ENCODE data around the gene SUGCT.
"Not testable (repeated sequence)": the region's sequence is repeated elsewhere in the genome, so short reads cannot be mapped to it uniquely, and the experiment has no call there.

SUGCT gene

DNA sequence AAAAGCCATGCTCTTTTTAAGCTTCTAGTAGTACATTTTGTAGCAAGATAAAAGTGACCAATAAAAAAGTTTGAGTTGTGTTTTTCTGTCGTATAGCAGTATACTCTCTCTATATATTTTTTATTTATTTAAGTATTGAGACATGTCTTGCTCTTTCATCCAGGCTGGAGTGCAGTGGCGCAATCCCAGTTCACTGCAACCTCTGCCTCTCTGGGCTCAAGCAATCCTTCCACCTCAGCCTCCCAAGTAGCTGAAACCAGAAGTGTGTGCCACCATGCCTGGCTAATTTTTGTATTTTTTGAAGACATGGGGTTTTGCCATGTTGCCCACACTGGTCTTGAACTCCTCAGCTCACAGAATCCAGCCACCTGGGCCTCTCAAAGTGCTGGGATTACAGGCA, 2.8 kb downstream of the SUGCT start:
- DNase-seq (ENCODE audit: insufficient read length, low spot score) (no peak), FAIRE-seq (no peak)
- no peak for TF ChIP-seq POLR2AphosphoS5 (IDR thresholded peaks at IDR 0.05; ENCODE audit: low read depth, low read length)
- TF ChIP-seq PAX5 (IDR thresholded peaks at IDR 0.05; ENCODE audit: insufficient read depth, low read length, severe bottlenecking), result no peak
- TF ChIP-seq TAF1 (IDR thresholded peaks at IDR 0.05; ENCODE audit: low read depth, low read length), result no peak
- no peak for TF ChIP-seq SPI1 (IDR thresholded peaks at IDR 0.05; ENCODE audit: low read depth, low read length)
- no peak for TF ChIP-seq POLR2A (IDR thresholded peaks at IDR 0.05; ENCODE audit: low read depth, low read length)
- TF ChIP-seq POU2F2 (IDR thresholded peaks at IDR 0.05; ENCODE audit: low read depth, low read length), result no peak

DNA sequence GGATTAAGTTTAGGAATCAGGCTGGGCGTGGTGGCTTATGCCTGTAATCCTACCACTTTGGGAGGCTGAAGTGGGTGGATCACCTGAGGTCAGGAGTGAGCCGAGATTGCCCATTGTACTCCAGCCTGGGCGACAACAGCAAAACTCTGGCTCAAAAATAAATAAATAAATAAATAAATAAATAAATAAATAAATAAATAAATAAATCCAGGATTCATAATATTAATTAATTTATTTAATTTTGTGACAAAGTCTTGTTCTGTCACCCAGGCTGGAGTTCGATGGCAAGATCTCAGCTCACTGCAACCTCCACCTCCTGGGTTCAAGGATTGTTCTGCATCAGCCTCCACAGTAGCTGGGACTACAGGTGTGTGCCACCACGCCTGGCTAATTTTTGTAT, 4.2 kb downstream of the SUGCT start:
- FAIRE-seq (no peak), DNase-seq (ENCODE audit: insufficient read length, low spot score) (no peak)
- TF ChIP-seq POLR2A (IDR thresholded peaks at IDR 0.05; ENCODE audit: low read depth, low read length), result no peak
- no peak for TF ChIP-seq SPI1 (IDR thresholded peaks at IDR 0.05; ENCODE audit: low read depth, low read length)
- no peak for TF ChIP-seq PAX5 (IDR thresholded peaks at IDR 0.05; ENCODE audit: insufficient read depth, low read length, severe bottlenecking)

DNA sequence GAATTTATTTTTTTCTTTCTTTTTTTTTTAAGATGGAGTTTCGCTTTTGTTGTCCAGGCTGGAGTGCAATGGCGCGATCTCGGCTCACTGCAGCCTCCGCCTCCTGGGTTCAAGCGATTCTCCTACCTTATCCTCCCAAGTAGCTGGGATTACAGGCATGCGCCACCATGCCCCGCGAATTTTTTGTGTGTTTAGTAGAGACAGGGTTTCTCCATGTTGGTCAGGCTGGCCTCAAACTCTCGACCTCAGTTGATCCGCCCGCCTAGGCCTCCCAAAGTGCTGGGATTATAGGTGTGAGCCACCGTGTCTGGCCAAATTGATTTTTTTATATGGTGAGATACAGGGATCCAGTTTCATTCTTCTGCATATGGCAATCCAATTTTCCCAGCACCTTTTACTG, 5.1 kb downstream of the SUGCT start:
- FAIRE-seq, result not testable (repeated sequence)

DNA sequence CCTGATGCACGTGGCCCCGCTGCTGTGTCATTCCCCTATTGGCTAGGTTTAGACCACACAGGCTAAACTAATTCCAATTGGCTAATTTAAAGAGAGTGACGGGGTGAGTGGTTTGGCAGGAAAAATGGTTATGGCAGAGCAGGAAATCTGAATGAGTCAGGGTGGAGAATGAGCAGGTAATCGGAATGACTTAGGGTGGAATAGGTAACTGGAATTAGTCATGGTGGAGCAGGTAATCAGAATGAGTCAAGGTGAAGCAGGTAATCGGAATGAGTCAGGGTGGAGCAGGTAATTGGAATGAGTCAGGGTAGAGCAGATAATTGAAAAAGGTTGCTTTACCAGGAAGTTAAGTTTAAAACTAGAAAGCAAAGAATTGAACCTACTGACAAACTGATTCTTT, 7.1 kb downstream of the SUGCT start:
- peak; percentile 5 for FAIRE-seq

More for the DNA sequence above, 5.1 kb downstream of the SUGCT start:
- not testable (repeated sequence) for DNase-seq (ENCODE audit: insufficient read length, low spot score)

DNA sequence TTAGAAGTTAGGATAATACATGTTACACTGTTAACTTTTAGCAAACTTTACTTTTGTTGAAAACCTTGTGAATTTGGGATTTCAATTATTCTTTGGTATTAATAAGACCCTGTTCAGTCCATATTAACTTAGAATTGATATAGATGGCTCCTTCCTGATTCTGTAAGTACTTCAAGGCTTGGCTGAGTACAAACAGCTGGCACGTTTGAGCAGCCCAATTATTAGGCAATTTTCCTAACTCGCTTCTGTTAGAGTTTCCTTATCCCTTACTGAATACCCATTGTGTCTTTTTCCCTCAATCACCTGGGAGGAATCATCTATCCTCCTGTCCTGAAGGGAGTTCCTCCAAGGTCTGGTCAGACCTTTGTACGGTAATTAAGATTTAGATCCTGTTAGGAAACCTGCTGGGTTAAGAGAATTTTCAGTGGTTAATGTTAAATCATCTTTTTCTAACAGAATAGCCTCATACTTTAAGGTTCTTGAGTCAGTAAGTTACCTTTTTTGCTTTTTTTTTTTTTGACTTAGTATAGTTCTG, 10.9 kb downstream of the SUGCT start:
- DNase-seq (ENCODE audit: insufficient read length, low spot score); FAIRE-seq: not testable (repeated sequence)

More for the DNA sequence above, 7.1 kb downstream of the SUGCT start:
- not testable (repeated sequence) for DNase-seq (ENCODE audit: insufficient read length, low spot score)

DNA sequence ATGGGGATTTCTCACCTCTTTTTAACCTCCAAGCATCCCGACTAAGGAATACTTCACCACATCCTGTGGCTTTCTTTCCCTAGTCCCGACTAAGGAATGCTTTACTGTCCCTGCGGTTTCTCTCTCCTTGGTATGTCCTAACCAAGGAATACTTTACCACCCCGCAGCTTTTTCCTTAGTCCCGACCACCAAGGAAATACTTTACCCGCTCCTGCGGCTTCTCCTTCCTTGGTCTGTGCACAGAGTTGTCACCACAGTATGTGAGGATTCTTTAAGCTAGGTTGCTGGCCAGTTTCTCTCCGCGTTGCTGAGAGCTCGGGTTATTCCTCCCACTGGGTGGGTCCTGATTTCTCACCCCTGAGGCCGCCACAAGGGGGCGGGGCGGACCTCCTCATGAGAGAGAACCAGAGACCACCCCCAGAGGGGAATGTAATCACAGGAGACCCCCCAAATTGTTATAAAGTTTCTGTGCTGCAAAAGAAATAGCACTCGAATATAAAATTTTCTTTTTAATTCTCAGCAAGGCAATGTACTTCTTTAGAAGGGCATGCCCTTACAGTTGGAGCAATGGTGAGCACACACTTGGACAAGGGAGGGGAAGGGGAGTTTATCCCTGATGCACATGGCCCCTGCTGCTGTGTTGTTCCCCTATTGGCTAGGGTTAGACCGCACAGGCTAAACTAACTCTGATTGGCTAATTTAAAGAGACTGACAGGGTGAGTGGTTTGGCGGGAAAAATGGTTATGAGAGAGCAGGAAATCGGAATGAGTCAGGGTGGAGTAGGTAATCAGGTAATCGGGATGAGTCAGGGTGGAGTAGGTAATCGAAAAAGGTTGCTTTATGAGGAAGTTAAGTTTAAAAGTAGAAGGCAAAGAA, 12.8 kb downstream of the SUGCT start:
- TF ChIP-seq SPI1 (IDR thresholded peaks at IDR 0.05; ENCODE audit: low read depth, low read length), result no peak
- TF ChIP-seq TAF1 (IDR thresholded peaks at IDR 0.05; ENCODE audit: low read depth, low read length), result no peak
- TF ChIP-seq POU2F2 (IDR thresholded peaks at IDR 0.05; ENCODE audit: low read depth, low read length), result no peak
- DNase-seq (ENCODE audit: insufficient read length, low spot score) (no peak), FAIRE-seq (no peak)

DNA sequence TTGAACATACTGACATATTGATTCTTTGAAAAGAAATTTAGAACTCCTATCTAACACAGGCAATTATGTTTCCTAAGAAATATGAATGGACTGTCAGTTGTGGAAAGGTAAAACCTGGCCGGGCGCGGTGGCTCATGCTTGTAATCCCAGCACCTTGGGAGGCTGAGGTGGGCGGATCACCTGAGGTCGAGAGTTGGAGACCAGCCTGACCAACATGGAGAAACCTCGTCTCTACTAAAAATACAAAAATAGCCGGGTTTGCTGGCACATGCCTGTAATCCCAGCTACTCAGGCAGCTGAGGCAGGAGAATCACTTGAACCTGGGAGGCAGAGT, 13.4 kb downstream of the SUGCT start:
- not testable (repeated sequence) for DNase-seq (ENCODE audit: insufficient read length, low spot score); FAIRE-seq

DNA sequence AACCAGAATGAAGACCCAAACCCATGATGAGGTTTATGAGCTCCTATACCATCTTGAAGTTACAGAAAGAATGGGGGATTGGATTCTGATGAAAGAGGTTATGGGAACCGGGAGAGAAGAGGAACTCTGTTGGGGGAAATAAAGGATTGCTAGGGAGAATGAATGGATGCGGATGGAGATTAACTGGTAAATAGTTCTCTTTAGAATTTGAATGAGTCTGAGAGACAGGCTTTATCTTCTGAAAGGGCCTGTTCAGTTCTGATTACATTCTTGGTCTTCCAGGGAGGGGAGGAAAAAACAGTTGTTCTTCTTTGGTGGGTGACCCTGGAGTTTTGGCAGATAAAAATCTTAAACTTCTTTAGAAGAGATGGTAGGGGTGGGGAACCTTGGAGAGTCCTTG, 13.9 kb downstream of the SUGCT start:
- DNase-seq (ENCODE audit: insufficient read length, low spot score), result no peak
- TF ChIP-seq PAX5 (IDR thresholded peaks at IDR 0.05; ENCODE audit: insufficient read depth, low read length, severe bottlenecking) (no peak), POLR2AphosphoS5 (IDR thresholded peaks at IDR 0.05; ENCODE audit: low read depth, low read length) (no peak), POU2F2 (IDR thresholded peaks at IDR 0.05; ENCODE audit: low read depth, low read length) (no peak), SPI1 (IDR thresholded peaks at IDR 0.05; ENCODE audit: low read depth, low read length) (no peak), POLR2A (IDR thresholded peaks at IDR 0.05; ENCODE audit: low read depth, low read length) (no peak), TAF1 (IDR thresholded peaks at IDR 0.05; ENCODE audit: low read depth, low read length) (no peak)
- FAIRE-seq, result no peak

DNA sequence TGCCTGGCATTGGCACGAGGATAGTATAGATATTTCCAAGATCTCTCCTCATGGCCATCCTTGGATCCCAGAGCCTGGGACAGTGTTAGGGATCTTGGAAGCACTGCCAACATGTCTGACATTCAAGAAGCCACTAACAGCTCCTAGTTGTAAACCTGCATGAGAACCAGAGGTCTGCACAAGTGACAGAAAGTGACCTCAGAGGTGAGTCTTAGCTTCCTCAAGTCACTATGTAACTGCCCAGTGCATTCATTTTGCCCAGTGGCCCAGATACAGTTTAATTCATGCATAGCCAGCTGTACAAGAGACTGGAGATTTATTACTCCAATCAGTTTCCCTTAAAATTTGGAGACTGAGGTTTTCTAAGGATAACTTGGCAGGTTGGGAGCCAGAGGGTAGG, 16.7 kb downstream of the SUGCT start:
- FAIRE-seq (no peak), DNase-seq (ENCODE audit: insufficient read length, low spot score) (no peak)
- TF ChIP-seq TAF1 (IDR thresholded peaks at IDR 0.05; ENCODE audit: low read depth, low read length) (no peak), POLR2A (IDR thresholded peaks at IDR 0.05; ENCODE audit: low read depth, low read length) (no peak), SPI1 (IDR thresholded peaks at IDR 0.05; ENCODE audit: low read depth, low read length) (no peak), POLR2AphosphoS5 (IDR thresholded peaks at IDR 0.05; ENCODE audit: low read depth, low read length) (no peak), PAX5 (IDR thresholded peaks at IDR 0.05; ENCODE audit: insufficient read depth, low read length, severe bottlenecking) (no peak), POU2F2 (IDR thresholded peaks at IDR 0.05; ENCODE audit: low read depth, low read length) (no peak)

DNA sequence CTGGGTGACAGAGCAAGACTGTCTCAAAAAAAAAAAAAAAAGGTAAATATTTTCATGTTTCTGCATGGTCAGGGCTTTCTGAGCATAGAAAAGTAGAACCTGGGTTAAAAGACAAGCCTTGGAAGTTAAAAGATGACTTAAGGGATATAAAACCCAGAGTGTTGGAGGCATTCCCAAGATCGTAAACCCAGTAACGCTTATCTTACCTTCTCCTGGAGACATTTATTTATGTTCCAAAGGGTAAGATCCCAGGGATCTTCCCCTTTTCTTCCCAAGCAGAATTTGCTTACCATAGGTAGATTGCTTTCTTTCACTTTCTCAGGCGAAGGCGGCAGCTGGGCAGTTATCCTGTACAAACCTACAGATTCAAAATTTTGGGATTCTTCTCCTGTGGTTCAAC, 22.2 kb downstream of the SUGCT start:
- DNase-seq (ENCODE audit: insufficient read length, low spot score) (no peak), FAIRE-seq (no peak)
- TF ChIP-seq PAX5 (IDR thresholded peaks at IDR 0.05; ENCODE audit: insufficient read depth, low read length, severe bottlenecking) (no peak), POU2F2 (IDR thresholded peaks at IDR 0.05; ENCODE audit: low read depth, low read length) (no peak), POLR2AphosphoS5 (IDR thresholded peaks at IDR 0.05; ENCODE audit: low read depth, low read length) (no peak), POLR2A (IDR thresholded peaks at IDR 0.05; ENCODE audit: low read depth, low read length) (no peak), SPI1 (IDR thresholded peaks at IDR 0.05; ENCODE audit: low read depth, low read length) (no peak), TAF1 (IDR thresholded peaks at IDR 0.05; ENCODE audit: low read depth, low read length) (no peak)

DNA sequence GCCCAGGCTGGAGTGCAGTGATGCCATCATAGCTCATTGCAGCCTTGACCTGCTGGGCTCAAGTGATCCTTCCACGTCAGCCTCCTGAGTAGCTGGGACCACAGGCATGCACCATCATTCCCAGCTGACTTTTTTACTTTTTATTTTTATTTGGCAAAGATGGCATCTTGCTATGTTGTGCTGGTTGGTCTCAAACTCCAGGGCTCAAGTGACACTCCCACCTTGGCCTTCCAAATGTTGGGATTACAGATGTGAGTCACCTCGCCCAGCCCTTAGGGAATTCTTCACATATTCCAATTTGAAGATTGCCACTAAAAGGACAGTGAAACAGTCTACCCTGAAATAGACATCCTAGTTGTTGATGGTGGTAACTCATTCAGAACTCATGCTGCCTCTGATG, 27.7 kb downstream of the SUGCT start:
- FAIRE-seq, result no peak
- no peak for DNase-seq (ENCODE audit: insufficient read length, low spot score)

More for the DNA sequence above, 27.7 kb downstream of the SUGCT start:
- no peak for TF ChIP-seq POLR2AphosphoS5 (IDR thresholded peaks at IDR 0.05; ENCODE audit: low read depth, low read length)
- no peak for TF ChIP-seq PAX5 (IDR thresholded peaks at IDR 0.05; ENCODE audit: insufficient read depth, low read length, severe bottlenecking)
- TF ChIP-seq POU2F2 (IDR thresholded peaks at IDR 0.05; ENCODE audit: low read depth, low read length), result no peak
- TF ChIP-seq SPI1 (IDR thresholded peaks at IDR 0.05; ENCODE audit: low read depth, low read length), result no peak
- TF ChIP-seq TAF1 (IDR thresholded peaks at IDR 0.05; ENCODE audit: low read depth, low read length), result no peak
- TF ChIP-seq POLR2A (IDR thresholded peaks at IDR 0.05; ENCODE audit: low read depth, low read length), result no peak
